Activated CD8-positive, alpha-beta memory T cell treated with anti-CD3 and anti-CD28 coated beads for 4 hours (primary cell): Measurements from ENCODE around the gene INSYN2B.

Experiments
- DNase-seq, 2 donors: peaks; one replicate each; pipeline ENCODE4 v3.0.0-alpha.2; 2020; ENCODE audit warnings: low read depth in 2 of 2

Gene INSYN2B

GRCh38 chr5:169893010-169893409 lies 87.3 kb downstream of the INSYN2B start:
- DNase-seq: no peak

GRCh38 chr5:169889572-169889971 lies 90.7 kb downstream of the INSYN2B start:
- DNase-seq: no peak

GRCh38 chr5:169886677-169887076 lies 93.6 kb downstream of the INSYN2B start:
- no peak for DNase-seq

GRCh38 chr5:169886033-169886432 lies 94.3 kb downstream of the INSYN2B start:
- DNase-seq: no peak

GRCh38 chr5:169881702-169882303 lies 98.5 kb downstream of the INSYN2B start:
- no peak for DNase-seq

GRCh38 chr5:169880785-169881184 lies 99.5 kb downstream of the INSYN2B start:
- DNase-seq: no peak

GRCh38 chr5:169880012-169880663 lies 100.2 kb downstream of the INSYN2B start:
- DNase-seq: no peak

- no peak for DNase-seq
These were observed 103.9 kb downstream of the INSYN2B start for GRCh38 chr5:169876386-169876785.

- no peak for DNase-seq
These were observed 104.6 kb downstream of the INSYN2B start for GRCh38 chr5:169875731-169876130.

GRCh38 chr5:169875091-169875728 lies 105.1 kb downstream of the INSYN2B start:
- DNase-seq: no peak

GRCh38 chr5:169874621-169875020 lies 105.7 kb downstream of the INSYN2B start:
- DNase-seq: no peak

GRCh38 chr5:169873642-169874041 lies 106.7 kb downstream of the INSYN2B start:
- DNase-seq: no peak

GRCh38 chr5:169871826-169872490 lies 108.3 kb downstream of the INSYN2B start:
- no peak for DNase-seq

GRCh38 chr5:169870211-169870610 lies 110.1 kb downstream of the INSYN2B start:
- DNase-seq: no peak

- DNase-seq: no peak
These were observed 111.2 kb downstream of the INSYN2B start for GRCh38 chr5:169869066-169869465.

GRCh38 chr5:169867347-169867746 lies 112.9 kb downstream of the INSYN2B start:
- DNase-seq: no peak

GRCh38 chr5:169864483-169864882 lies 115.8 kb downstream of the INSYN2B start:
- DNase-seq: no peak

GRCh38 chr5:169862391-169862811 lies 117.9 kb downstream of the INSYN2B start:
- DNase-seq: no peak

- no peak for DNase-seq
These were observed 118.4 kb downstream of the INSYN2B start for GRCh38 chr5:169861934-169862333.

GRCh38 chr5:169861433-169861832 lies 118.9 kb downstream of the INSYN2B start:
- DNase-seq: no peak

- no peak for DNase-seq
These were observed 119.7 kb downstream of the INSYN2B start for GRCh38 chr5:169860585-169860984.

GRCh38 chr5:169856571-169856970 lies 123.7 kb downstream of the INSYN2B start:
- no peak for DNase-seq
